Effector CD8-positive, alpha-beta T cell (primary cell): ENCODE data around the gene ZNF500.

Experiments used
- DNase-seq: peaks from one replicate; lab custom pipeline; 2025; lab: John Stamatoyannopoulos, UW
- total RNA-seq, 4 experiments: gene quantifications; one replicate each; lab custom pipeline; 2026; lab: John Stamatoyannopoulos, UW

The ZNF500 gene
- 21.6 to 47.3 (median 30.3) reads per million in 4 experiments for total RNA-seq

GRCh38 chr16:4766875-4767628 lies at the start of gene ZNF500:
TSS of gene ZNF500 (minus strand) at chr16:4767162. CDS start at chr16:4765978, 1,184 bp downstream.
- peak; percentile 90 for DNase-seq

- DNase-seq, result no peak
Measured at GRCh38 chr16:4814542-4815173, 47.7 kb upstream of the ZNF500 start.

- no peak for DNase-seq
Measured at GRCh38 chr16:4814046-4814445, 47.1 kb upstream of the ZNF500 start.

- no peak for DNase-seq
Measured at GRCh38 chr16:4813251-4814003, 46.5 kb upstream of the ZNF500 start.

- no peak for DNase-seq
Measured at GRCh38 chr16:4811773-4812172, 44.8 kb upstream of the ZNF500 start.

GRCh38 chr16:4811242-4811641 lies 44.3 kb upstream of the ZNF500 start:
- no peak for DNase-seq

GRCh38 chr16:4806280-4806679 lies 39.3 kb upstream of the ZNF500 start:
- DNase-seq, result no peak

- no peak for DNase-seq
Measured at GRCh38 chr16:4805231-4805630, 38.3 kb upstream of the ZNF500 start.

- DNase-seq, result no peak
Measured at GRCh38 chr16:4803898-4804762, 37.2 kb upstream of the ZNF500 start.

- no peak for DNase-seq
Measured at GRCh38 chr16:4803401-4803844, 36.5 kb upstream of the ZNF500 start.

GRCh38 chr16:4802659-4803287 lies 35.8 kb upstream of the ZNF500 start:
- peak; percentile 75 for DNase-seq

GRCh38 chr16:4801962-4802658 lies 35.1 kb upstream of the ZNF500 start, which contains the start of gene ROGDI:
TSS of gene ROGDI (minus strand) at chr16:4802633. CDS start at chr16:4802571, 62 bp downstream.
- peak; percentile 72 for DNase-seq

GRCh38 chr16:4801051-4801961 lies 34.3 kb upstream of the ZNF500 start:
- DNase-seq, result no peak

- no peak for DNase-seq
Measured at GRCh38 chr16:4800290-4801041, 33.5 kb upstream of the ZNF500 start.

- DNase-seq, result no peak
Measured at GRCh38 chr16:4799171-4799855, 32.4 kb upstream of the ZNF500 start.

GRCh38 chr16:4798456-4798855 lies 31.5 kb upstream of the ZNF500 start:
- no peak for DNase-seq

- no peak for DNase-seq
Measured at GRCh38 chr16:4797805-4798252, 30.9 kb upstream of the ZNF500 start.
